OCI-LY3 (cell line): Measurements from ENCODE around the gene BRINP1.

ENCODE experiments used
- H2AFZ ChIP-seq: fragments of 200-600, 300-600 bp; shearing (Covaris generic); 2 replicates; pipeline ENCODE4 v1.6.0; 2014; ENCODE audit warnings: antibody characterized with exemption, low read depth, low read length
- H3K27ac ChIP-seq: fragments of 200-600, 300-600 bp; sonication (generic); 2 replicates; pipeline ENCODE4 v1.5.1; 2014; ENCODE audit warnings: mild to moderate bottlenecking, low read length, moderate library complexity, mixed read lengths
- H3K27me3 ChIP-seq: fragments of 200-600, 300-600 bp; sonication (generic); 2 replicates; pipeline ENCODE4 v1.6.1; 2014; ENCODE audit warnings: low read depth, low read length, mixed read lengths
- H3K36me3 ChIP-seq: fragments of 200-600, 300-600 bp; sonication (generic); replicated peaks from 2 replicates; pipeline ENCODE3; 2014; ENCODE audit warnings: low read depth, low read length, mixed read lengths
- H3K4me1 ChIP-seq: fragments of 300-600, 200-600 bp; sonication (generic); 2 replicates; pipeline ENCODE4 v1.6.1; 2014; ENCODE audit warnings: low read length, mixed read lengths
- H3K4me2 ChIP-seq: fragments of 200-600, 300-600 bp; sonication (generic); 2 replicates; pipeline ENCODE4 v1.6.1; 2014; ENCODE audit warnings: low read length, mixed read lengths
- H3K4me3 ChIP-seq: fragments of 300-600, 200-600 bp; sonication (generic); 2 replicates; pipeline ENCODE4 v1.5.1; 2014; ENCODE audit warnings: antibody characterized with exemption, mild to moderate bottlenecking, low read length, moderate library complexity
- H3K79me2 ChIP-seq: fragments of 300-600, 200-600 bp; shearing (Covaris generic); 2 replicates; pipeline ENCODE4 v1.6.1; 2014; ENCODE audit warnings: mild to moderate bottlenecking, low read length, mixed read lengths
- H3K9ac ChIP-seq: fragments of 300-600, 200-600 bp; shearing (Covaris generic); 2 replicates; pipeline ENCODE4 v1.6.0; 2014; ENCODE audit warnings: mild to moderate bottlenecking, low read length, moderate library complexity
- H3K9me3 ChIP-seq: fragments of 200-600, 300-600 bp; shearing (Covaris generic); 2 replicates; pipeline ENCODE4 v1.6.1; 2014; ENCODE audit warnings: low read length, mixed read lengths; ENCODE audit not compliant: insufficient read depth
- H4K20me1 ChIP-seq: fragments of 200-600, 300-600 bp; sonication (generic); 2 replicates; pipeline ENCODE4 v1.6.1; 2016; ENCODE audit warnings: low read length, mixed read lengths; ENCODE audit not compliant: insufficient read depth
- CTCF ChIP-seq: fragments of 200-600, 300-600 bp; sonication (generic); IDR thresholded peaks from 2 replicates; pipeline ENCODE4 v1.5.1; 2014; ENCODE audit warnings: antibody characterized with exemption, low read length, low read depth
- EZH2phosphoT487 ChIP-seq: fragments of 200-600 bp; shearing (Covaris generic); IDR thresholded peaks from 2 replicates; pipeline ENCODE4 v1.6.1; 2018; ENCODE audit warnings: antibody characterized with exemption, mixed run types, low read depth

BRINP1 gene

GRCh38 chr9:119282476-119283077 lies 86.7 kb downstream of the BRINP1 start:
- Histone ChIP-seq H3K4me3 (no peak overlapping the region), H3K27me3 (no peaks in the 10 kb centered on the region), H3K9me3 (no peaks in the 10 kb centered on the region), H2AFZ (no peak overlapping the region), H3K9ac (no peak overlapping the region), H3K79me2 (no peaks in the 10 kb centered on the region), H3K4me2 (no peak overlapping the region), H3K36me3 (no peaks in the 10 kb centered on the region), H3K27ac (no peak overlapping the region), H4K20me1 (no peaks in the 10 kb centered on the region), H3K4me1 (no peaks in the 10 kb centered on the region)
- TF ChIP-seq CTCF (no peak), EZH2phosphoT487 (no peak)

- Histone ChIP-seq H3K79me2 (no peaks in the 10 kb centered on the region), H3K4me1 (no peaks in the 10 kb centered on the region), H3K9ac (no peak overlapping the region), H3K27me3 (no peaks in the 10 kb centered on the region), H3K4me2 (no peak overlapping the region), H2AFZ (no peak overlapping the region), H3K9me3 (no peaks in the 10 kb centered on the region), H4K20me1 (no peaks in the 10 kb centered on the region), H3K27ac (no peak overlapping the region), H3K36me3 (no peaks in the 10 kb centered on the region), H3K4me3 (no peak overlapping the region)
- TF ChIP-seq CTCF: no peak
- TF ChIP-seq EZH2phosphoT487: no peak
Observed at GRCh38 chr9:119280740-119281485, 88.3 kb downstream of the BRINP1 start.

GRCh38 chr9:119278171-119278570 lies 91.1 kb downstream of the BRINP1 start:
- no peak overlapping the region for H3K9ac ChIP-seq
- no peak for TF ChIP-seq CTCF
- TF ChIP-seq EZH2phosphoT487: no peak
- no peaks in the 10 kb centered on the region for H4K20me1 ChIP-seq
- H3K27me3 ChIP-seq: no peaks in the 10 kb centered on the region
- H2AFZ ChIP-seq: no peak overlapping the region
- no peaks in the 10 kb centered on the region for H3K36me3 ChIP-seq
- no peak overlapping the region for H3K4me3 ChIP-seq
- H3K79me2 ChIP-seq: no peaks in the 10 kb centered on the region
- no peak overlapping the region for H3K4me2 ChIP-seq
- H3K27ac ChIP-seq: no peak overlapping the region
- no peaks in the 10 kb centered on the region for H3K9me3 ChIP-seq
- no peaks in the 10 kb centered on the region for H3K4me1 ChIP-seq

GRCh38 chr9:119273984-119274665 lies 95.1 kb downstream of the BRINP1 start:
- Histone ChIP-seq H3K4me2 (no peak overlapping the region), H3K79me2 (no peaks in the 10 kb centered on the region), H3K4me3 (no peak overlapping the region), H3K9ac (no peak overlapping the region), H3K4me1 (no peaks in the 10 kb centered on the region), H3K27ac (no peak overlapping the region), H3K36me3 (no peaks in the 10 kb centered on the region), H4K20me1 (no peaks in the 10 kb centered on the region), H3K9me3 (no peaks in the 10 kb centered on the region), H3K27me3 (no peaks in the 10 kb centered on the region), H2AFZ (no peak overlapping the region)
- TF ChIP-seq CTCF: no peak
- TF ChIP-seq EZH2phosphoT487: no peak
